A673 (cell line): ENCODE results near the gene KATNIP. TPM values are rescaled to one million over a fixed set of nuclear protein-coding genes. Genes with fewer than 3 reads are reported as not detected.

Source experiments
- BruUV-seq: library from RNA; stranded (reverse); fragments of 400-500 nt; replicated peaks from 2 replicates; lab custom pipeline; 2021; lab: Mats Ljungman, UMichigan
- CTCF ChIA-PET: fragments of 300-600 bp; sonication (Branson Sonifier 250); formaldehyde crosslinking; loops from one replicate; lab custom pipeline; 2022; ENCODE audit warnings: antibody characterized with exemption; lab: Charles Lee
- POLR2A ChIA-PET: fragments of 300-600 bp; sonication (Branson Sonifier 250); formaldehyde crosslinking; loops from one replicate; lab custom pipeline; 2022; ENCODE audit warnings: antibody characterized with exemption; ENCODE audit not compliant: low non-redundant PET; lab: Charles Lee
- DNase-seq: peaks from one replicate; pipeline ENCODE4 v3.0.0-alpha.2; 2015; ENCODE audit warnings: low spot score
- H3K27ac ChIP-seq: fragments of 200-600 bp; sonication (generic); 2 replicates; pipeline ENCODE4 v1.5.1; 2016; ENCODE audit warnings: mixed run types, low read depth, mild to moderate bottlenecking, mixed read lengths, antibody characterized with exemption, low read length; ENCODE audit not compliant: poor library complexity, severe bottlenecking
- H3K27me3 ChIP-seq: fragments of 200-600 bp; sonication (generic); replicated peaks from 2 replicates; pipeline ENCODE4 v1.6.1; 2017; ENCODE audit warnings: mixed run types, low read depth, mild to moderate bottlenecking, mixed read lengths, antibody characterized with exemption, low read length; ENCODE audit not compliant: insufficient read depth, poor library complexity
- H3K36me3 ChIP-seq: fragments of 200-600 bp; sonication (generic); 2 replicates; pipeline ENCODE4 v1.6.1; 2016; ENCODE audit warnings: mixed run types, mild to moderate bottlenecking, mixed read lengths, antibody characterized with exemption, low read length; ENCODE audit not compliant: insufficient read depth, poor library complexity, severe bottlenecking
- H3K4me1 ChIP-seq: fragments of 200-600 bp; sonication (generic); 2 replicates; pipeline ENCODE4 v1.6.1; 2017; ENCODE audit warnings: mixed run types, mild to moderate bottlenecking, mixed read lengths, antibody characterized with exemption, low read length; ENCODE audit not compliant: insufficient read depth, poor library complexity, severe bottlenecking
- H3K4me3 ChIP-seq: fragments of 200-600 bp; sonication (generic); 2 replicates; pipeline ENCODE4 v1.5.1; 2016; ENCODE audit warnings: low read depth, mixed run types, mild to moderate bottlenecking, mixed read lengths, low read length; ENCODE audit not compliant: poor library complexity, severe bottlenecking
- H3K9me3 ChIP-seq: fragments of 200-600 bp; sonication (generic); 2 replicates; pipeline ENCODE4 v1.6.1; 2016; ENCODE audit warnings: mixed run types, low read depth, mild to moderate bottlenecking, mixed read lengths, antibody characterized with exemption, low read length; ENCODE audit not compliant: poor library complexity, severe bottlenecking
- CTCF ChIP-seq: fragments of 300-800, 200-600 bp; sonication (generic); conservative IDR thresholded peaks from 2 replicates; pipeline ENCODE4 v1.5.1; 2017; ENCODE audit warnings: low read depth, mild to moderate bottlenecking, antibody characterized with exemption, low read length, moderate library complexity, mixed read lengths
- EZH2 ChIP-seq: fragments of 200-600 bp; sonication (generic); IDR thresholded peaks from 2 replicates; pipeline ENCODE4 v1.6.1; 2017; ENCODE audit warnings: borderline replicate concordance, low read depth, mild to moderate bottlenecking, mixed read lengths, antibody characterized with exemption, low read length; ENCODE audit not compliant: poor library complexity, severe bottlenecking
- intact Hi-C: fragments of 100-400 bp; cut with micrococcal nuclease; formaldehyde crosslinking; loops from one replicate; pipeline ENCODE4 v1.10.0; 2022; ENCODE audit not compliant: unreplicated experiment
- total RNA-seq: library from RNA; stranded (reverse); gene quantifications from 2 replicates; pipeline ENCODE4 v1.2.3, GENCODE V29; 2021

Gene KATNIP
- total RNA-seq, 1 experiment from 2014 or later = 23.9 TPM

GRCh38 chr16:27549464-27549745, 539 bp upstream of the KATNIP start:
- H3K4me3 ChIP-seq = peak overlapping the region; percentile 83
- peaks cover 5% of the 10 kb centered on the region for H3K36me3 ChIP-seq
- no peaks in the 10 kb centered on the region for H3K27me3 ChIP-seq
- intact Hi-C loops = no loop called here
- H3K9me3 ChIP-seq = no peaks in the 10 kb centered on the region
- TF ChIP-seq CTCF (no peak), EZH2 (no peak)
- ChIA-PET CTCF (interaction anchor here (0.6 kb wide), 1 partner anchor 423 kb away, joined by 7 read pairs; no protein-coding TSS in a partner anchor), POLR2A (no interaction called here)
- no peak for DNase-seq
- peak overlapping the region; percentile 54 for H3K27ac ChIP-seq
- peaks cover 19% of the 10 kb centered on the region for H3K4me1 ChIP-seq
- no TSS peak for BruUV-seq

GRCh38 chr16:27550582-27550920, 607 bp downstream of the KATNIP start:
- Histone ChIP-seq H3K9me3 (no peaks in the 10 kb centered on the region), H3K27me3 (no peaks in the 10 kb centered on the region), H3K36me3 (peaks cover under 1% of the 10 kb centered on the region), H3K27ac (peak overlapping the region; percentile 68), H3K4me1 (peaks cover 19% of the 10 kb centered on the region), H3K4me3 (peak overlapping the region; percentile 83)
- intact Hi-C loops = no loop called here
- CTCF ChIA-PET = no interaction called here
- no peak for DNase-seq
- POLR2A ChIA-PET = no interaction called here
- TF ChIP-seq EZH2 = no peak
- no peak for TF ChIP-seq CTCF
- TSS peak; percentile 89 for BruUV-seq

GRCh38 chr16:27551036-27551435, 1.1 kb downstream of the KATNIP start:
- Histone ChIP-seq H3K36me3 (no peaks in the 10 kb centered on the region), H3K27me3 (no peaks in the 10 kb centered on the region), H3K27ac (no peak overlapping the region), H3K4me3 (peak overlapping the region; percentile 83), H3K4me1 (peaks cover 19% of the 10 kb centered on the region), H3K9me3 (no peaks in the 10 kb centered on the region)
- POLR2A ChIA-PET = no interaction called here
- CTCF ChIA-PET = no interaction called here
- BruUV-seq = no TSS peak
- intact Hi-C loops = no loop called here
- TF ChIP-seq CTCF (no peak), EZH2 (no peak)
- DNase-seq = no peak
